Hepatocyte (in vitro differentiated cells): Measurements from ENCODE around the gene SLC15A4.

Experiments used
- EZH2 ChIP-seq: fragments of 200-600 bp; sonication (generic); IDR thresholded peaks from 2 replicates; pipeline ENCODE4 v1.6.1; 2016; ENCODE audit warnings: antibody characterized with exemption, mild to moderate bottlenecking, borderline replicate concordance
- EZH2phosphoT487 ChIP-seq: fragments of 200-600 bp; sonication (generic); IDR thresholded peaks from one replicate; pipeline ENCODE4 v1.6.1; 2018; ENCODE audit warnings: antibody characterized with exemption, mild to moderate bottlenecking, low read depth, moderate library complexity; ENCODE audit not compliant: unreplicated experiment, severe bottlenecking
- TF ChIP-seq, protein P1 (sequence below): fragments of 200-600 bp; sonication (generic); IDR thresholded peaks from 2 replicates; pipeline ENCODE4 v1.5.1; 2016; ENCODE audit warnings: antibody characterized with exemption, mild to moderate bottlenecking; ENCODE audit not compliant: poor library complexity

DNA sequence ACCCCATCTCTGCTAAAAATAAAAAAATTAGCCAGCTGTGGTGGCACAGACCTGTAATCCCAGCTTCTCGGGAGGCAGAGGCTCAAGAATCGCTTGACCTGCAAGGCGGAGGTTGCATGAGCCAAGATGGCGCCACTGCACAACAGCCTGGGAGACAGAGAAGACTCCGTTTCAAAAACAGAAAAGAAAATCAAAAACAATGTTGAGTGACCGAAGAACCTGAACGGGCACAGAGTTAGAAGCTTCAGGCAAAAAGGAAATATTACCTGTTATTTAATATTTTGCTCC is 33.0 kb upstream of the SLC15A4 start:
- TF ChIP-seq, protein P1, sequence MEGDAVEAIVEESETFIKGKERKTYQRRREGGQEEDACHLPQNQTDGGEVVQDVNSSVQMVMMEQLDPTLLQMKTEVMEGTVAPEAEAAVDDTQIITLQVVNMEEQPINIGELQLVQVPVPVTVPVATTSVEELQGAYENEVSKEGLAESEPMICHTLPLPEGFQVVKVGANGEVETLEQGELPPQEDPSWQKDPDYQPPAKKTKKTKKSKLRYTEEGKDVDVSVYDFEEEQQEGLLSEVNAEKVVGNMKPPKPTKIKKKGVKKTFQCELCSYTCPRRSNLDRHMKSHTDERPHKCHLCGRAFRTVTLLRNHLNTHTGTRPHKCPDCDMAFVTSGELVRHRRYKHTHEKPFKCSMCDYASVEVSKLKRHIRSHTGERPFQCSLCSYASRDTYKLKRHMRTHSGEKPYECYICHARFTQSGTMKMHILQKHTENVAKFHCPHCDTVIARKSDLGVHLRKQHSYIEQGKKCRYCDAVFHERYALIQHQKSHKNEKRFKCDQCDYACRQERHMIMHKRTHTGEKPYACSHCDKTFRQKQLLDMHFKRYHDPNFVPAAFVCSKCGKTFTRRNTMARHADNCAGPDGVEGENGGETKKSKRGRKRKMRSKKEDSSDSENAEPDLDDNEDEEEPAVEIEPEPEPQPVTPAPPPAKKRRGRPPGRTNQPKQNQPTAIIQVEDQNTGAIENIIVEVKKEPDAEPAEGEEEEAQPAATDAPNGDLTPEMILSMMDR: no peak
- TF ChIP-seq EZH2phosphoT487 (no peak), EZH2 (no peak)
